GM21723 (cell line): Measurements from ENCODE around the gene AKAIN1.

ENCODE experiments used
- ATAC-seq: cut with Tn5 transposase; IDR thresholded peaks from one replicate; pipeline ENCODE4 v1.9.1; 2021; ENCODE audit warnings: mild to moderate bottlenecking, moderate library complexity; ENCODE audit not compliant: unreplicated experiment

AKAIN1 gene

GRCh38 chr18:5162111-5162510 is 34.9 kb downstream of the AKAIN1 start:
- ATAC-seq, result no peak

- ATAC-seq, result no peak
Observed at GRCh38 chr18:5159080-5159479, 38.0 kb downstream of the AKAIN1 start.

GRCh38 chr18:5158587-5158986 is 38.5 kb downstream of the AKAIN1 start:
- no peak for ATAC-seq

- ATAC-seq, result no peak
Observed at GRCh38 chr18:5158172-5158571, 38.9 kb downstream of the AKAIN1 start.

- ATAC-seq, result no peak
Observed at GRCh38 chr18:5155907-5156287, 41.2 kb downstream of the AKAIN1 start.

GRCh38 chr18:5155218-5155906 is 41.7 kb downstream of the AKAIN1 start:
- no peak for ATAC-seq

- no peak for ATAC-seq
Observed at GRCh38 chr18:5152343-5153020, 44.6 kb downstream of the AKAIN1 start.

GRCh38 chr18:5150894-5151293 is 46.2 kb downstream of the AKAIN1 start:
- ATAC-seq, result no peak

GRCh38 chr18:5146093-5146492 is 51.0 kb downstream of the AKAIN1 start:
- no peak for ATAC-seq

GRCh38 chr18:5145168-5145825 is 51.8 kb downstream of the AKAIN1 start:
- ATAC-seq, result no peak

GRCh38 chr18:5144629-5145028 is 52.4 kb downstream of the AKAIN1 start:
- ATAC-seq, result no peak

- ATAC-seq, result no peak
Observed at GRCh38 chr18:5142859-5143258, 54.2 kb downstream of the AKAIN1 start.

GRCh38 chr18:5142131-5142530 is 54.9 kb downstream of the AKAIN1 start:
- no peak for ATAC-seq

- ATAC-seq, result no peak
Observed at GRCh38 chr18:5137261-5137660, 59.8 kb downstream of the AKAIN1 start.

GRCh38 chr18:5132987-5133386 is 64.1 kb downstream of the AKAIN1 start:
- no peak for ATAC-seq

- no peak for ATAC-seq
Observed at GRCh38 chr18:5122272-5122671, 74.8 kb downstream of the AKAIN1 start.

GRCh38 chr18:5110266-5110665 is 86.8 kb downstream of the AKAIN1 start:
- ATAC-seq, result no peak

GRCh38 chr18:5107988-5108387 is 89.1 kb downstream of the AKAIN1 start:
- no peak for ATAC-seq

GRCh38 chr18:5106730-5107129 is 90.3 kb downstream of the AKAIN1 start:
- no peak for ATAC-seq

GRCh38 chr18:5104246-5104645 is 92.8 kb downstream of the AKAIN1 start:
- no peak for ATAC-seq

GRCh38 chr18:5103693-5104092 is 93.4 kb downstream of the AKAIN1 start:
- no peak for ATAC-seq

- ATAC-seq, result no peak
Observed at GRCh38 chr18:5103286-5103685, 93.8 kb downstream of the AKAIN1 start.
